RPMI8226 (cell line): Measurements from ENCODE around the gene RAB22A.
"Not testable (repeated sequence)": the region's sequence is repeated elsewhere in the genome, so short reads cannot be mapped to it uniquely, and the experiment has no call there.

ENCODE experiments used
- DNase-seq: peaks from one replicate; pipeline ENCODE4 v3.0.0-alpha.2; 2015

Gene RAB22A

DNA sequence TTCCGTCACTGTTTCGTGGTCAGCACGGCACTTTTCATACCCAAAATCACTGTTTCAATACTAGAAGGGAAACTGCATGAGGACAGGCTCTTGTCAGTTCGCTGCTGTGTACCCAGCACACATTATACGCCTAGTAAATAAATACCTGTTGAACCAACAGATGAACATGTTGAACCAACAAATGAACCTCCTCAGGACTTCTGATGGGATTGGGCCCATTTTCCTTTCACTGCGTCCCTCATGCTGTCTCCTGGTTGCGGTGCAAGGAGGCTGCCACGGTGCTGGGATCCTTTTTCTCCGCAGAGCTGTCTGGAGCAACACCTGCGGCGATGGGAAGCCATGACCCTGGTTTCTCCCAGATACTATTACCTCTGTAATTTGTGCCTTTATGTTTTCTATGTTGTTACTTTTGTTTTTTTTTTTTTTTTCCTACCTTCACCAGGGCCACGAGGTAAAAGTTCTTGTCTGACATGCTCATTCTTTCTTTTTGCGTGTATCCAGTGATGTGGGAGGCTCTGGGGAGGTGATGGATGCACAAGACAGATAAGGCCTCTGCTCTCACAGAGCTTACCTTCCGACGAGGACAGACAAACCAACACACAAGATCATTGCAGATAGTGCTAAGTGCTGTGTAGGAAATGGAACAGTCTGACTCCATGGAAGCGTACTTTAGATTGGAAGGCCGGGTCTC is 80.6 kb downstream of the RAB22A start:
- no peak for DNase-seq

DNA sequence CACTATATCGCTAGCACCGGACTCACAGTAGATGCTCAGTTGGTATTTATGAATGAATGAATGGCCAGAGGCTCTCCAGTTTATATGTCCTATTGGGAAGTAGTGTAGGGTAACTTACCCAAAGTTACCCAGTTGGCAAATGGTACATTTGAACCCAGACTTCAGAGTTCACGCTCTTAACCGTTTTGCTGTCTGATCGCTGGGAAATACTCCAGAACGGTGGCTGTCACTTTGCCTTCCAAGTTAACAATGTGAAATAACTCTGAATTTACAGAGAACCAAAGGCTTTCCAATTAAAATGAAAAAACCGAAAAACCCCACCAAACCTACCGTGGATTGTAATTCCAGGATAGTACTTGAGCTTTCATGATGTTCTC is 81.1 kb downstream of the RAB22A start:
- DNase-seq, result no peak

DNA sequence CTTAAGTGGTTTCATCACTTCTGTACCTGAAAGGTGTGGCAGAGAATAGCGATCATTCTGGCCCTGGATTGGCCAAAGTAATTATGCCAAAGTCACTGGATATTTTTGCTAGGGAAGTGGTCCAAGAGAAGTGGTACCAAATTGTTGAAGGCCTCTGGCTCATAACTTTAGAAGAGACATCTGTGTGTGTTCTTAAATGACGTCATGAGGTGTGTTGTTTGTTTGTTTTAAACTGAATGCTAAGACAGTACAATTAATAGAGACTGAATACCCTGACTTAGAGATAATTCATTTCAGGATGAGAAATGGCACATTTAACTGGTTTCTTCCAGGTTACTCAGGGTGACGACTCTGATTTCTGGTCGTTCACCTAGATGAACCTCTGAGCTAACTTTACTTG is 82.8 kb downstream of the RAB22A start:
- DNase-seq, result no peak

DNA sequence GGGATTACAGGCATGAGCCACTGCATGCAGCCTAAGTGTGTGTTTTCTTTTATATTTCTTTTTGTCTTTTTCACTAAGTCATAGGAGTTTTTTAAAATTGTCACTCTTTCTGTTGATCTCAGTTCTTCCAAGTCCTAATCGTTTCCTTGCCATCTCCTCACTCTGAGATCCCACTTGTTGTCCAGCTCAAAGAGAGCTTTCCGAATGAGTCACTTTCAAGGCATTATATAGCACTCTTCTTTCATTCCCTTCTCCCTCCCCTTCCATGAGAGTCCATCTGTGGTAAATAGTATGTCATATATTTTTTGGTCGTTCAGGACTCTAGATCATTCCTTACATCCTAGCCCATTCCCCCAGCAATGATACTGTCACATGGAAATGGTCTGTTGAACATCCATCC is 83.8 kb downstream of the RAB22A start:
- no peak for DNase-seq

DNA sequence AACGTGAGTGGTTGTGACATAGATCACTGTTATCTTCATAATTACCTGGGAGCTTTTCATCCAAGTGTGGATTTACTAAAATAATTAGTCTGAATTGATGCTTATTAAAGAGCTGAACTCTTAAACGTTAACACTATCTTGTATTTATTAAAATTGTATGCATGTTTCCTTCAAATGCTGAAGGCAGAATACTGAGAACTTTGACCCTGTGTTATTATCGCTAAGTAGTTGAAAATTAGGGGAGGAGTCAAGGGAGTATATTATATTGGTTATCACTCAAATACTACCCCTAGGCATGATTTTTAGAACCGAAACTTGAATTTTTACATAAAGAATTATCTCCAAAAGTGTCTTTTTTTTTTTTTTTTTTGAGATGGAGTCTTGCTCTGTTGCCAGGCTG is 85.3 kb downstream of the RAB22A start:
- DNase-seq, result no peak

DNA sequence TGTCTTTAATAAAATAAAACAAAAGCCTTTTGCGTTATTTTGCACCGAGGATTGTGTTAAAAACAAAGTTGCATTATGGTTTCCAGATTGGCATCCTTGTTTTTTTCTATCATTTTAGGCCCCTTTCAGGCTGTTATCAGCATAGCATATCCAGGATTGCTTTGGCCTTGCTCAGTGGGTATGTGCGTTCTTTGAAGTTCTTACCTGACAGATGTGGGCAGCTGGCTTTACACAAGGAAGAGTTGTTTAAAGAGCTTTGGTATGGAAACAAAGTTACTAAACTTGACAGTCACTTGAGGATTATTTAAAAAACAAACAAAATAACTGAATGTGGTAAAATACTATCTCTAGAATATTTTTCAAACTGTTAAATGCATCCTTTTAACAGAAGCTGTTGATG is 86.1 kb downstream of the RAB22A start:
- no peak for DNase-seq

DNA sequence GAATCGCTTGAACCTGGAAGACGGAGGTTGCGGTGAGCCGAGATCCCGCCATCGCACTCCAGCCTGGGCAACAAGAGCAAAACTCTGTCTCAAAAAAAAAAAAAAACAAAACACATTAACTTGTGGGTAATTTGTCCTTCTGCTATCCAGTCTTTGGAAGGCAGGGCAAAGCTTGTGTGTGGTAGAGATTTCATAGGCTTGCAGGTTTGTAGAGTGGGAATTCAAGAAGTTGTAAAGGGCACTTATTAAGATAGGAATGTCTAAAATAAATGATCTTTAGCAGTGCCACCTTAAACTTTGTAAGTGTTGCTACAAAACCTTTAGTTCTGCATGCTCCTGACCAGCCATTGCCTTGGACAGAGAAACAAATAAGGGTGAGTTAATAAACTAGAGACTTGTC is 87.9 kb downstream of the RAB22A start:
- DNase-seq, result no peak

DNA sequence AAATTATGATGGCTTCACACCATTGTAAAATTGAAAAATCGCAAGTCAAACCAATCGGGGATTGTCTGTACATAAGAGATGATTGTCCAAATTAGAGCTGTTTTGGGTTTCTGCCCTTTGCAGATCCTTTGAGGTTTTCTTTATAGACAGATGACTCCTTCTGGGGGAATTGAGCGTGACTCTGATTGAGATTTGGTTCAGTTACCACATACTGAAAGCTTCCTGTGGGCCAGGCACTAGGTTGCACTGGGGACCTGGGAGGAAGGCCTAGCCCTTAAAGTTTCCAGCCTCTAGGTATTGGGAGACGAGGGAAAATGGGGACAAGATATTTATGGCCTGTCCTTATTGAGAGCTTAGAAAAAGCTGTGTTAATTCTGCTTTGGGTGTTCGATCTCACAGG is 88.7 kb downstream of the RAB22A start:
- no peak for DNase-seq

DNA sequence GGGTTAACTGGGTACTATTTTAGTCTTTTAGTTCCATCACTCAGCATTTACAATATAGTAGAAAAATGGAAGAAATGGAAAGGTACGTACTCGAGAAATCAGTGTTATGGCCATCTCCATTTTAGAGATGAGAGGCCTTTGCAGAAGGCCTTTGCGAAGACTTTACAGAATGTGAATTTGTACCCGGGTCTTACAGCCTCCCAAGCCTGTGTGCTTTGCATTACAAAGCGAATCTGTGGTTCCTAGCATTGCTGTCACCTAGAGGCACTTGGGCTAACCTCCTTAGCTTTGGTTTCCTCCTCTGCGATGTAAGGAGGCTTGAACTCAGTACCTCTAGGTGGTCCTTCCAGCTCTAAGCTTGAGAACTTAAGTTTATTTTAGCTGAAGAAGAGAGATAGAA is 90.4 kb downstream of the RAB22A start:
- no peak for DNase-seq

DNA sequence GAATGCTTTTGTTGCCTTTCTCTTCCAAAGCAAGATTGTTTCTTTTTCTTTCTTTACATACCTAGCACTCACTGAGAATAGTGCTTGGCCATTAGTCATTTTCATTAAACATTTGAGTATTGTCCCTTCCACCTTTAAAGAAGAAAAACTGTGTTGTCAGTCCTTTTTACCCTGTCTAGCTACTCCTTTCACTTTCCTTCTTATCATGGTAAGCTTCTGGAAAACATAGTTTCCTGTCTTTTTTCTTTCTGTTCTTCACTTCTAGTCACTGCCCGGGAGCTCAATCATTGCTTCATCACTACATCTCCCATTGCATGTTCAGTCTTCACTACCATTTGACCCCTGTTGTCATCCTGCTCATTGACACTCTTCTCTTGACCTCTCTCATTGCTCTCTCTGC is 91.6 kb downstream of the RAB22A start:
- no peak for DNase-seq

DNA sequence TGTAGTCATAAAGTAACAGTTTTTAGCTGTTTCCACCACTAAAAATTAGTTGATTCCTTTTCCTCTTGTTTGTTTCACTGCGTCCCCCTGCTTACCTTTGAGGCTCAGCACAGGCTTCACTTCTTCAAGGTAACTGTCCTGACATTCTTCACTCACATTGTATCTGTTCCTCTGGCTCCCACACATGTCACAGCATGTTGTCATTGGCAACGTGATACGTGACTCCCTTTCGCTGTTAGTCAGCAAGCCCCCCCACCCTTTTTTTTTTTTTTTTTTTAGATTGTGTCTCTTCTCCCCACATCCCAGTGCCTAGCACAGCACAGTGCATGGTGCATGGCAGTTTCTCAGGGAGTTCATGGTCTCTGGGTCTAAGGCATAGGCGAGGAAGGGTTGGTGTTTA is 92.8 kb downstream of the RAB22A start:
- DNase-seq, result no peak

DNA sequence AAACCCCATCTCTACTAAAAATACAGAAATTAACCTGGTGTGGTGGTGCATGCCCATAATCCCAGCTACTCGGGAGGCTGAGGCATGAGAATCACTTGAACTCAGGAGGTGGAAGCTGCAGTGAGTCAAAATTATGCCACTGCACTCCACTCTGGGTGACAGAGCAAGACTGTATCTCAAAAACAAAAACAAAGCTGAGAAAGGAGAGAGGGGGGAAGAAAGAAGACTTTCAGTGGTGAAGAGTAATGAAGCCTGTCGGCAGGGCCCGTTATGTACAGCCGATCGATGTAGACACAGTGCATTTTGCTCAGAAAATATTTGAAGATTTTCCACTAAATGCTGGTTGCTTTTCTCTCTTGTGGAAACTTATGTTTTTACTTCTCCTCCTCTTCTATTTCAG is 93.3 kb downstream of the RAB22A start:
- no peak for DNase-seq

DNA sequence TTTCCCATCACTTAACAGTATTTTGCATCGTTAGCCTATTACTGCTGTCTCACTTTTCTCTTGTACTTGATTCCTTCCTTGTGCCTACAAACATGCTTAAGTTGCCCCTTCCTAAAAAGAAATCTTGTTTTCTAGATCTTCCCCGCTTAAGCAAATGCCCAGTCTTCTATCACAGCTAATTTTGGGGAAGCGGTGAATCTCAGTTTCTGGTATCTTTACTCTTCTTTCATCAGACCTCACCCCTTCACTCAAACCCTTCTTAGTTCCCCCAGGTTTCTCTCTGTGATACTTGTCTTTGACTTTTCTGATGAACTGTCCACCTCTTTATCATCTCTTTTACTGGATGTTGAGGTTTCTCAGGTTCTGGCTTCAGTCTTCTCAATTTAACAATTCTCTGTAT is 93.8 kb downstream of the RAB22A start:
- DNase-seq, result no peak

DNA sequence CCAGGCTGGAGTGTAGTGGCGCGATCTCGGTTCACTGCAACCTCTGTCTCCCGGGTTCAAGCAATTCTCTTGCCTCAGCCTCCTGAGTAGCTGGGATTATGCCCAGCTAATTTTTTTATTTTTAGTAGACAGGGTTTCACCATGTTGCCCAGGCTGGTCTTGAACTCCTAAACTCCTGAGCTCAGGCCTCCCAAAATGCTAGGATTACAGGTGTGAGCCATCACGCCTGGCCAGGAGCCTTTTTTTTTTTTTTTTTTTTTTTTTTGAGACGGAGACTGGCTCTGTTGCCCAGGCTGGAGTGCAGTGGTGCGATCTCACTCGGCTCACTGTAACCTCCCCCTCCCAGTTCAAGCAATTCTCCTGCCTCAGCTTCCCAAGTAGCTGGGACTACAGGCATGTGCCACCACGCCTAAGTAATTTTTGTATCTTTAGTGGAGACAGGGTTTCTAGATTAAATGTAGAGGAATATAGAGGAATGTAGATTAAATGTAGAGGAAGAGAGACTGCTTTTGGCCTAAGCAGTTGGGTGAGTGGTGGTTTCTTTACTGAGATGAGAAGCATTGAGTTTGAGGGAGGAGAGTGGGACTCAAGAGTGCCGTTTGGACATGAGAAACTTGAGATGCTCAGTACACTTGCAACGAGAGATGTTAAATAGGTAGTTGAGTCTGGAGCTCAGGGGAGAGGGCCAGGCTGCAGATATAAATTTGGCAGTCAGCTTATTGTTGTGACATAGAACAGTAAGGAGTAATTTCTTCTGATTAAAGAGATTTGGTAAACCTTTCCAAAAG is 96.2 kb downstream of the RAB22A start:
- DNase-seq, result no peak

DNA sequence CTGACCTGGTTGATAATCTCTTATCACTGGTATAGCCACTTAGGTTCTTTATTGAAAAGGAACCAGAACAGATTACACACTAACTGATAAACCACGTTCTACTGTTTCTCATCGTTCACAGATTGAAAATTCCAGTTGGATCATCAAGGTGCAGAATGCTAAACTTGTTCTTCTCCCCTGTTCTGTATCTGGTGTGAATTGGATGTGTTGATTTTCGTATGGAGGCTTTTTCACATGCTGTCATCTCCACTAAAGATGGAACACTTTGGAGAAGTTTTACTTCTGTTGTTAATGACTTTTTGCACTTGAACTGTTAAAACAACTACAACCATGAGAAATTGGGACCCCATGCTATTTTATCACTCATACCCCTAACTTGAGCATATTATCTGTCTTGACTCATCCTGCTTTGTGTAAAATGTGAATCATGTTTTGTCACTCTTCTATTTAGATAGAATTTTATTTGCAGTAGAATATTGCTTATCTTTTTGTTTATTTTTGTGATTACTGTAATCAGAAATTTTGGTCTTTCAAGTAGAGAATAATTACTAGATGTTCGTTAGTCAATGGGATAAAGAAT is 97.0 kb downstream of the RAB22A start:
- DNase-seq, result no peak

DNA sequence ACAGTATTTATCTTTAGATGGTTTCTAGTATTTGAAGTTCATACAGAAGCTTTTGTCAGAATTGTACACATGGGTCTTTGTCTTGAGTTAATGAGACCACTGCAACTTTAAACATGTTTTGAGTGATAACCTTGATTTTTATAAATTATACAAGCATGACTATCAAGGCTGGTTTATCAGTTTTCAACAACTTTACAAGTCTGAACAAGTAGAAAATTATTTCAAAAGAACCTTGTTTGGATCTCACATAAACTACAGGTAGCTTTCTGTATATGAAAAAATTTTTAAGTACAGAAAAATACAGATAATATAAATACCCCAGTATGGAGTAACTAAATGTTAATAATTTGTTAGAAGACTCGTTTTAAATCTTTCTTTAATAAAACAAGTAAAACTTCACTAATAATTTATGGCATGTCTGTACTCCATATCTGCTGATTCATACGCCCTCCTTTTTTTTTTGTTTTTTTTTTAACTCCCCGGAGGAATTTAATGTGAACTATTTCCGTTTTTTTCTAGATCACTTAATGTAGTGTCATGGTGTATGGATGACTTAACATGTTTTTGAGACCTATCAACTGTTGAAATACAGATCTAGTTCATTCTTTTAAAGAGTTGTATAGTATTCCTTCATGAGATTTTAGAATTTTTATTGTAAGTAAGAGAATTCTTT is 97.8 kb downstream of the RAB22A start:
- DNase-seq, result no peak

DNA sequence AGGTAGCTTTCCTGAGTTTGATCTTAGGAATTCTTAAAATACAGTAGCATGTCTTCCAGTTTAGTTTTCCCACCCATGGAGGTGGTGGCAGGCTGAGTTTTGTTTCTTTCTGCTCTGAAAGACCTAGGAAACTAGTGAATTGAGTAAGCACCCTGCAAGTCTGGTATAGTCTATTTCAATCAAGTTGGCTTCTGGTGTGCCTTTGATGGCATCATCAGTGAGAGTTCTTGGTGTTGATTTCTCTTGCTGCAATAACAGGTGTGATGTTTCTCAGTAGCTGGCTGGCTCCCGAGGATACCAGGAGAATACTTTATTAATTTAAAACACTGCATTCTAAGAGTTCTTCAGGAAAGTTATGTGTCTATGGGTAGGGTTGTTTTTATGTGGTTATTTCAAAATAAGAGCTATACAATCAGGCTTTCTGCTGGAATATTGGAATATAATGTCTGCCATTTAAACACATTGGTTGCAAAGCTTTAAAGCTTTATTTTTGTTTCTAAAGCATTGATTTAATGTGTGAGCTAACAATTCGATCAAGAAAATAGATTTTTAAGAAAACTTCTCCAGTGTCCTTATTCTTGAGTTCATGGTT is 98.5 kb downstream of the RAB22A start:
- no peak for DNase-seq

DNA sequence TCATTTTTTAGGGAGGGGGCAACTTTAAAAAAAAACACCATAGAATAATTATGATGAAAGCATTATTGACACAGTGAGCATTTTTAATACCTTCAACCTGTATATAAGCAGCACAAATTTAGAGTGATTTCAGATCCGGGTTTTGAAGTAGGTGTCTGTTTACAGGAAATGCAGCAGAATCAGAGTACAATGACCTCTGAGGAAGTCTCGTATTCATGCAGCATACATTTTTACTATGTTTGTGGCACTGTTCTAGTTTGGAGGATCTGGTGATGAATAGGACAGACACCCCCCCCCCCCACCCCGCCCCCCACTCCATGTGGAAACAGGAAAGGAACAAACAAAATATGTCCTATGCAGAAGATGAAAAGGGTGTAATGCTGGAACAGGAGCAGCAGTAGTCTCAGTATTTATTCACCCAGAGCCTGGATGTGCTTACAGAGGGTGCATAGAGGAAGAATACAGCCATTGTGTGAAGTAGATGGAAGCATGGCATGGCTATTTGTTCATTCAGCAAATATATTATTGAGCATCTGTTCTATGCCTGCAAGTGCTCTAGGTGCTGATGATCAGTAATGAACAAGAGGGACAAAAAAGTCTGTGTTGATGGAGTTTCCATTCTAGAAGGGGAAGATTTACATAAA is 99.2 kb downstream of the RAB22A start:
- no peak for DNase-seq

DNA sequence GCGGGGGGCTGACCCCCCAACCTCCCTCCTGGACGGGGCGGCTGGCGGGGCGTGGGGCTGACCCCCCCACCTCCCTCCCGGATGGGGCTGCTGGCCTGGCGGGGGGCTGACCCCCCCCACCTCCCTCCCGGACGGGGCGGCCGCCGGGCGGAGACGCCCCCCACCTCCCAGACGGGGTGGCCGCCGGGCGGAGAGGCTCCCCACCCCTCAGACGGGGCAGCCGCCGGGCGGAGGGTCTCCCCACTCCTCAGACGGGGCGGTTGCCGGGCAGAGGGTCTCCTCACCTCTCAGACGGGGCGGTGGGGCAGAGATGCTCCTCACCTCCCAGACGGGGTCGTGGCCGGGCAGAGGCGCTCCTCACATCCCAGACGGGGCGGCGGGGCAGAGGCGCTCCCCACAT is 104.7 kb downstream of the RAB22A start:
- not testable (repeated sequence) for DNase-seq

DNA sequence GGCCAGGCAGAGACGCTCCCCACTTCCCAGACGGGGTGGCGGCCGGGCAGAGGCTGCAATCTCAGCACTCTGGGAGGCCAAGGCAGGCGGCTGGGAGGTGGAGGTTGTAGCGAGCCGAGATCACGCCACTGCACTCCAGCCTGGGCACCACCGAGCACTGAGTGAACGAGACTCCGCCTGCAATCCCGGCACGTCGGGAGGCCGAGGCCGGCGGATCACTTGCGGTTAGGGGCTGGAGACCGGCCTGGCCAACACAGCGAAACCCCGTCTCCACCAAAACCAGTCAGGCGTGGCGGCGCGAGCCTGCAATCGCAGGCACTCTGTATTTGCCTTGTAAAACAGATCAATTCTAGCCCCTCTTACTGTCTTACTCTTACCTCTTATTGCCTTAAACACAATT is 105.3 kb downstream of the RAB22A start:
- DNase-seq, result not testable (repeated sequence)

DNA sequence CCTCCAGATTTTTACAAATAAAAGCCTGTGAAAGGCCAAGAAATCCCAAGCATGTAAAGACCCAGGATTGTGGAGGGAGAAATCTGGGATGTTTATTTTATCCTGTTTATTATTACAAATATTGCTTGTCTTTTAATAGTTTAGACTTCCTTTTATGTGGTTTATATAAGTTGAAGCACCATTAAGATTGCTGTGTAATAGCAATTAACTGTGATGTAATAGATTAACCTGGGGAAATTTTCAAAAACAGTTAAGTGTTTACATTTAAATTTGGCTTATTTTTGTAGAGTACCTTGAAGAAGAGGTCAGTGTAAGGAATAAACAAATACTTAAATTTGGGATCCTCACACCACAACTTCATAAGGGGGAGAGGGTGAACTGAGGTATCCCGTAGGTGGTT is 106.5 kb downstream of the RAB22A start:
- DNase-seq, result no peak

DNA sequence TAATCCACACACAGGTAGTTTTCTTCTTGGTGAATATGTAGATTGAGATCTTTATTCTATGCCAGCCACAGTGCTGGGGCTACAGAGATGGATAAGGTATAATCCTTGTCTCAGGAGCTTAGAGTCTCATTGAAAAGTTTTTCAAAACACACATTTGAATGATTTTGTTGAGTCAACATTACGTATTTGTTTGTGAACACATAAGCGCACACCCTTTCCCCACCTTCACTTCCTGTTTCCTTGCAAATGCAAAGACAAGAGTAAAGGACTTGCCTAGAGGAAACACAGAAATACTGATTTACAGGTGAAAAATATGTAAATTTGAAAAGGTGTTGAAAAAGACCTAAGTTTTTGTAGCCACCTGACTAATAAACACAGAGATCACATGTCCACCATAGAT is 107.3 kb downstream of the RAB22A start:
- DNase-seq, result no peak
